Pulmonary artery endothelial cell (primary cell): ENCODE data around the gene ELMO3. TPM values are rescaled to one million over a fixed set of nuclear protein-coding genes. Genes with fewer than 3 reads are reported as not detected.

ENCODE experiments used
- total RNA-seq: library from RNA; depleted of rRNA; stranded (reverse); fragments of >200 nt; gene quantifications from 2 replicates; pipeline ENCODE4 v1.2.3, GENCODE V29; 2014

The ELMO3 gene
- total RNA-seq, 1 donor from 2014 or later: 0.53 TPM

Other genes starting within 250 kb of the ELMO3 start
- not detected in 2 replicates for gene CES3, start 237.9 kb upstream of the ELMO3 start, total RNA-seq
- 0.59 and 0.85 TPM in 2 replicates for gene CES4A, start 210.5 kb upstream of the ELMO3 start, total RNA-seq
- 86.0 and 148 TPM in 2 replicates for gene CBFB, start 170.0 kb upstream of the ELMO3 start, total RNA-seq
- gene PHAF1, start 89.2 kb upstream of the ELMO3 start, total RNA-seq: 14.2 and 18.3 TPM in 2 replicates
- 6.0 and 6.1 TPM in 2 replicates for gene B3GNT9, start 48.1 kb upstream of the ELMO3 start, total RNA-seq
- 12.7 and 18.0 TPM in 2 replicates for gene TRADD, start 39.2 kb upstream of the ELMO3 start, total RNA-seq
- 2.9 and 5.9 TPM in 2 replicates for gene FBXL8, start 39.2 kb upstream of the ELMO3 start, total RNA-seq
- gene HSF4, start 34.4 kb upstream of the ELMO3 start, total RNA-seq: 0.13 and 0.95 TPM in 2 replicates
- gene NOL3, start 28.6 kb upstream of the ELMO3 start, total RNA-seq: 9.1 and 10.6 TPM in 2 replicates
- 11.7 and 12.8 TPM in 2 replicates for gene MATCAP1, start 15.2 kb upstream of the ELMO3 start, total RNA-seq
- 1.1 and 2.2 TPM in 2 replicates for gene EXOC3L1, start 9.0 kb upstream of the ELMO3 start, total RNA-seq
- 68.3 and 82.9 TPM in 2 replicates for gene E2F4, start 7.0 kb upstream of the ELMO3 start, total RNA-seq
- gene TMEM208, start 28.0 kb downstream of the ELMO3 start, total RNA-seq: 27.5 and 30.0 TPM in 2 replicates
- 22.1 and 27.0 TPM in 2 replicates for gene FHOD1, start 48.4 kb downstream of the ELMO3 start, total RNA-seq
- gene SLC9A5, start 49.8 kb downstream of the ELMO3 start, total RNA-seq: 0.99 and 1.3 TPM in 2 replicates
- gene PLEKHG4, start 80.4 kb downstream of the ELMO3 start, total RNA-seq: 33.2 and 51.5 TPM in 2 replicates
- gene KCTD19, start 127.6 kb downstream of the ELMO3 start, total RNA-seq: 0.28 and 0.33 TPM in 2 replicates
- 0.32 and 0.92 TPM in 2 replicates for gene LRRC36, start 127.7 kb downstream of the ELMO3 start, total RNA-seq
- 0.18 and 0.20 TPM in 2 replicates for gene TPPP3, start 194.4 kb downstream of the ELMO3 start, total RNA-seq
- 4.0 and 7.8 TPM in 2 replicates for gene ZDHHC1, start 217.3 kb downstream of the ELMO3 start, total RNA-seq
- gene HSD11B2, start 232.0 kb downstream of the ELMO3 start, total RNA-seq: not detected in 2 replicates